ENCODE results near the gene CHRNA4. TPM values are rescaled to one million over a fixed set of nuclear protein-coding genes. Genes with fewer than 3 reads are reported as not detected.

Gene CHRNA4
- total RNA-seq, 1 donor from 2014 or later: not detected

- Mint-ChIP-seq H3K27me3 (ENCODE audit: insufficient read depth) (no peaks in the 10 kb centered on the region), H3K27ac (no peak overlapping the region), H3K4me1 (ENCODE audit: low read depth) (no peaks in the 10 kb centered on the region), H3K36me3 (ENCODE audit: low read depth) (no peaks in the 10 kb centered on the region), H3K9me3 (peaks cover 12% of the 10 kb centered on the region), H3K4me3 (no peak overlapping the region)
- intact Hi-C loops (cut with micrococcal nuclease): no loop called here
- DNase-seq (ENCODE audit: low spot score): no peak
Measured at GRCh38 chr20:63350597-63351325, 10.4 kb downstream of the CHRNA4 start.

DNA sequence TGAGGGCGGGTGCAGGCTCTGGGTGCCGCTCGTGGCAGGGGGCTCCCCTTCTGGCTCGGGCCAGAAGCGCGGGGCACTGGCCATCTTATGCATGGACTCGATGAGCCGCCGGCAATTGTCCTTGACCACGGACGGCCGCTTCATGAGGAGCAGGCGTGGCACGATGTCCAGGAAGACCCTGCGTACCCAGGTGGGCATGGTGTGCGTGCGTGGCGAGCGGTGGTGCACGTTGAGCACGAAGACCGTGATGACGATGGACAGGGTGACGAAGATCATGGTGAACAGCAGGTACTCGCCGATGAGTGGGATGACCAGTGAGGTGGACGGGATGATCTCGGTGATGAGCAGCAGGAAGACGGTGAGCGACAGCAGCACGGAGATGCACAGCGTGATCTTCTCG lies 11.0 kb downstream of the CHRNA4 start:
- intact Hi-C loops (cut with micrococcal nuclease): no loop called here
- no peak for DNase-seq (ENCODE audit: low spot score)
- Mint-ChIP-seq H3K9me3 (peaks cover 12% of the 10 kb centered on the region), H3K36me3 (ENCODE audit: low read depth) (no peaks in the 10 kb centered on the region), H3K4me1 (ENCODE audit: low read depth) (no peaks in the 10 kb centered on the region), H3K27me3 (ENCODE audit: insufficient read depth) (no peaks in the 10 kb centered on the region), H3K27ac (no peak overlapping the region), H3K4me3 (no peak overlapping the region)

- intact Hi-C loops (cut with micrococcal nuclease): no loop called here
- no peak overlapping the region for H3K4me3 Mint-ChIP-seq
- DNase-seq (ENCODE audit: low spot score): no peak
- H3K4me1 Mint-ChIP-seq (ENCODE audit: low read depth): no peaks in the 10 kb centered on the region
- H3K27ac Mint-ChIP-seq: no peak overlapping the region
- peaks cover 12% of the 10 kb centered on the region for H3K9me3 Mint-ChIP-seq
- H3K36me3 Mint-ChIP-seq (ENCODE audit: low read depth): no peaks in the 10 kb centered on the region
- no peaks in the 10 kb centered on the region for H3K27me3 Mint-ChIP-seq (ENCODE audit: insufficient read depth)
Measured at GRCh38 chr20:63349516-63349895, 11.6 kb downstream of the CHRNA4 start.

- Mint-ChIP-seq H3K27me3 (ENCODE audit: insufficient read depth) (no peaks in the 10 kb centered on the region), H3K9me3 (peaks cover 12% of the 10 kb centered on the region), H3K4me1 (ENCODE audit: low read depth) (no peaks in the 10 kb centered on the region), H3K36me3 (ENCODE audit: low read depth) (no peaks in the 10 kb centered on the region), H3K27ac (no peak overlapping the region), H3K4me3 (no peak overlapping the region)
- no peak for DNase-seq (ENCODE audit: low spot score)
- intact Hi-C loops (cut with micrococcal nuclease): no loop called here
Measured at GRCh38 chr20:63348828-63349515, 12.2 kb downstream of the CHRNA4 start.

DNA sequence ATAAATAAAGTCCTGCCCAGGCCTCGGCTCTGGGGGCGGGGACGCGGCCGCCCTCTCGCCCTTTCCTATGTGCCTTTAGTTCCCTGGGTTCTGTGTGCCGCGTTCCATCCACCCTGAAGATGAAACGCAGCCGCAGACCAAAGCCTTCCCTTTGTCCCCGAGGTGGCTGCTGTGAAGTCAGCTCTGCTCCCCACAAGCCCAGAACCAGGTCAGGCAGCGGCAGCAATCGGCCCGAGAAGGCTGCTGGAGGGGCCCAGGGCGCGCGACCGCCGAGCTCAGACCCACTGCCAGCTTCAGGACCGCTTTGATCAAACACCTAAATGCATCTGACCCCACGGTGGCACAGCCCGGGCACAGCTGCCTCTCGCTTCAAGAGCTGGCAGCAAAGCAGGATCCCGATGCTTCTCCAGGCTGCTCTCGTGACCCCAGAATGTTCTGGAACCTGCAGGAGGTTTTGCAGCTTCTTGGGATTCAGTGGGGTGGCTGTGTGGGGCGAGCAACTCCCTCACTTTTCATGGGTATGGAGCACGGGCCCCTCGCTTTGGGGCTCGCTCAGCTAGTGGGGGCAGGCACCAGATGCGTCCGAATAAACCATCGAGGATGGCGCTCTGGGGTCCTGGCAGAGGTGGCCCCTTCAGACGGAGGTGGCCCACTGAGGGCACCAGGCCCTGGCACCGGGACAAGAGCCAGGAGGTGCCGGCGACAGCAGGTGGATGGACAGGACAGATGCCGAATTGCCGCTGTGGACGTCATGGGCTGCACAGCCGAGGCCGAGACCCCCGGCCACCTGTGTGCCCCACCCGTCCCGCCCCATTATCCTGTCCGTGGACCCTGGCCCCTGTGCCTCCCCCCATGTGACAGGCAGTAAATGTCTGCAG lies 13.0 kb downstream of the CHRNA4 start:
- no peak overlapping the region for H3K4me3 Mint-ChIP-seq
- intact Hi-C loops (cut with micrococcal nuclease): no loop called here
- H3K27ac Mint-ChIP-seq: no peak overlapping the region
- H3K9me3 Mint-ChIP-seq: peaks cover 12% of the 10 kb centered on the region
- H3K36me3 Mint-ChIP-seq (ENCODE audit: low read depth): no peaks in the 10 kb centered on the region
- H3K27me3 Mint-ChIP-seq (ENCODE audit: insufficient read depth): no peaks in the 10 kb centered on the region
- DNase-seq (ENCODE audit: low spot score): no peak
- no peaks in the 10 kb centered on the region for H3K4me1 Mint-ChIP-seq (ENCODE audit: low read depth)

- H3K36me3 Mint-ChIP-seq (ENCODE audit: low read depth): no peaks in the 10 kb centered on the region
- no peak overlapping the region for H3K27ac Mint-ChIP-seq
- no peaks in the 10 kb centered on the region for H3K27me3 Mint-ChIP-seq (ENCODE audit: insufficient read depth)
- intact Hi-C loops (cut with micrococcal nuclease): no loop called here
- peaks cover 12% of the 10 kb centered on the region for H3K9me3 Mint-ChIP-seq
- no peak for DNase-seq (ENCODE audit: low spot score)
- no peak overlapping the region for H3K4me3 Mint-ChIP-seq
- H3K4me1 Mint-ChIP-seq (ENCODE audit: low read depth): no peaks in the 10 kb centered on the region
Measured at GRCh38 chr20:63347081-63347741, 13.9 kb downstream of the CHRNA4 start.

DNA sequence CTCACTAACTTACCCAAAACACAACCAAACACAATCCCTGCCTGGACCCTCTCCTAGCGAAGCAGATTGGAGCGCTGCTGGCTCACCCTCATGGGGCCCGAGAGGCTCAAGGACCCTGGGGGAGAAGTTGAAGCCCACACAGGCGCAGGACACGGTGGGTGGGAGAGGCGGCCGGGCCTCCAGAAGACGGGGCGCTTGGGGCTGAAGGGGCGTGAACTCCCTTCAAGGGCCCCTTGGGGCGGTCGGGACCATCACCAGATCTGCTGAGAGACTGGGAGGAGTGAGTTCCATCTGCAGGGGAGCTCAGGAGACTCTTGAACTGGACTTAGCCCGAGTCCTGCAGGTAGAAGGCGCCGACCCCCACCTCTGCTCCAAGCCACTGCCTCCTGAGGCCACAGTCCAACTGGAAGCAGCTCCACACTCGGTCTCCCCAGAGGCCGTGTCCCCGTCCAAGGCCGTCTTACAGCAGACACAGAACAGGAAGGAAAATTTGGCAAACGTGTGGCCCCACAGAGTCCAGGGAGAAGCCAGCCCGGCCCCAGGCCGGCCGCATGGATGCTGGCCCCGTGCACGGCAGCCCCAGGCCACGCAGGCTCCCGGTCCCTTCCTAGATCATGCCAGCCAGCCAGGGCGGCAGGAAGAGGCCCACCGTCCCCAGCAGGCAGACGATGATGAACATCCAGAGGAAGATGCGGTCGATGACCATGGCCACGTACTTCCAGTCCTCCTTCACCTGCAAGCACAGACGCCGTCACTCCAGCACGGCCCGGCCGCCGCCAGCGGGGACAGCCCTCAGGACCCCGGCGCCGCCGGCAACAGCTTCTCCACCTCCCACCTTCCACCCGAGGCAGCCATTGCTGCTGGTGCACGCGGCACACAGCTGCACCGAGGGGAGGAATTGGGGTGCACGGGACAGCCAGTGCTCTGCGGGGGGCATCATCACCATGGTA lies 14.7 kb downstream of the CHRNA4 start:
- Mint-ChIP-seq H3K4me1 (ENCODE audit: low read depth) (no peaks in the 10 kb centered on the region), H3K36me3 (ENCODE audit: low read depth) (no peaks in the 10 kb centered on the region), H3K9me3 (peaks cover 12% of the 10 kb centered on the region), H3K27ac (no peak overlapping the region), H3K4me3 (no peak overlapping the region), H3K27me3 (ENCODE audit: insufficient read depth) (no peaks in the 10 kb centered on the region)
- DNase-seq (ENCODE audit: low spot score): no peak
- intact Hi-C loops (cut with micrococcal nuclease): no loop called here

GRCh38 chr20:63345328-63346100 lies 15.6 kb downstream of the CHRNA4 start:
- no peak overlapping the region for H3K27ac Mint-ChIP-seq
- intact Hi-C loops (cut with micrococcal nuclease): no loop called here
- H3K36me3 Mint-ChIP-seq (ENCODE audit: low read depth): no peaks in the 10 kb centered on the region
- H3K27me3 Mint-ChIP-seq (ENCODE audit: insufficient read depth): no peaks in the 10 kb centered on the region
- peaks cover 8% of the 10 kb centered on the region for H3K9me3 Mint-ChIP-seq
- no peaks in the 10 kb centered on the region for H3K4me1 Mint-ChIP-seq (ENCODE audit: low read depth)
- no peak overlapping the region for H3K4me3 Mint-ChIP-seq
- DNase-seq (ENCODE audit: low spot score): no peak

DNA sequence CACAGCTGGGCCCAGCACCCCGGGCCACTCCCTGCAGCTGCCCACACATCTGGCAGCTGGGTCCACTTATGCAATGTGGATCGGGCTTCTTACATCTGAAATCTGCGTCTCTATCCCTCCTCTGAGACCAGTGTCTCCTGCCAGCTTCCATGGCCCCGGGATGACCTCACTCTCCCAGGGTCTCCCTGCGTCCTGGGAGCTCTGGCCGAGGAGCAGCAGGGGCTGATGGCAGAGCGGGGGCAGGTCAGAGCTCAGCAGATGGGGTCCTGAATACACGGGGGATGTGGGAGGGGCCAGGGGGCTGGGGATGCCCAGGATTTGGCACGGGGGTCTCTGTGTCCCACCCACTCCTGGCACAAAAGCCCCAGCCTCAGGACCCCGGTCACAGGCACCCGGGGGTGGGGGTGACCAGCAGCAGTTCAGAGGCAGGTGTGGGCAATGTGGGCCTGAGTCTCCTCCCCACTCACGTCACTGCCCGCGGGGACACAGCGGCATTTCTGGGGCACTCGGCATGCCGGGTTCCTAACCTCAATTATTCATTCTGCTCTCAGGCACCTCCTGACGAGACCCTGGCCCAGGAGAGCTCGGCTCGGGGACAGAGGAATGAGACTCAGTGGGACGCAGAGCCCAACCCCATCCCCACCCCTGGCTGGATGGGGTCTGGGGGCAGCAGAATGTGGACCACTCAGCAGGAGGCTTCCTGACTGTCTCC lies 16.4 kb downstream of the CHRNA4 start:
- Mint-ChIP-seq H3K4me1 (ENCODE audit: low read depth) (no peaks in the 10 kb centered on the region), H3K27me3 (ENCODE audit: insufficient read depth) (no peaks in the 10 kb centered on the region), H3K27ac (no peak overlapping the region), H3K4me3 (no peak overlapping the region), H3K9me3 (peaks cover 10% of the 10 kb centered on the region), H3K36me3 (ENCODE audit: low read depth) (no peaks in the 10 kb centered on the region)
- DNase-seq (ENCODE audit: low spot score): no peak
- intact Hi-C loops (cut with micrococcal nuclease): no loop called here

- H3K36me3 Mint-ChIP-seq (ENCODE audit: low read depth): no peaks in the 10 kb centered on the region
- DNase-seq (ENCODE audit: low spot score): no peak
- intact Hi-C loops (cut with micrococcal nuclease): no loop called here
- peaks cover 18% of the 10 kb centered on the region for H3K9me3 Mint-ChIP-seq
- H3K27me3 Mint-ChIP-seq (ENCODE audit: insufficient read depth): no peaks in the 10 kb centered on the region
- H3K27ac Mint-ChIP-seq: no peak overlapping the region
- no peak overlapping the region for H3K4me3 Mint-ChIP-seq
- no peaks in the 10 kb centered on the region for H3K4me1 Mint-ChIP-seq (ENCODE audit: low read depth)
Measured at GRCh38 chr20:63343460-63344445, 17.4 kb downstream of the CHRNA4 start.

All from activated T-helper 1 cell treated with anti-CD3 and anti-CD28 coated beads, Interleukin-12 subunit alpha, Interleukin-12 subunit beta, Interleukin-2, Interleukin-4 antibody, amounts not matched to agents 30 ng/mL and 10 ng/mL and 1 ng/mL, durations not matched to agents 14 hours and 24 hours and 36 hours (primary cell).